Keratinocyte (primary cell): ENCODE data around the gene C1D.

Source experiments
- EZH2 ChIP-seq: IDR thresholded peaks from one replicate; pipeline ENCODE4 v1.6.1; 2012; ENCODE audit warnings: inconsistent platforms, mild to moderate bottlenecking, low read length, moderate library complexity
- TF ChIP-seq, protein P1 (sequence below), 3 experiments: IDR thresholded peaks in 1 of 3; conservative IDR thresholded peaks in 1 of 3; optimal IDR thresholded peaks in 1 of 3; 2 replicates in 2 of 3; 3 replicates in 1 of 3; pipeline versions ENCODE3 to v1.5.1; 2011; ENCODE audit warnings: low read length in 3 of 3, mild to moderate bottlenecking in 3 of 3, moderate library complexity in 2 of 3, control low read depth in 1 of 3, inconsistent platforms in 1 of 3; ENCODE audit not compliant: insufficient read depth in 2 of 3; ENCODE audit errors: extremely low read depth in 1 of 3

DNA sequence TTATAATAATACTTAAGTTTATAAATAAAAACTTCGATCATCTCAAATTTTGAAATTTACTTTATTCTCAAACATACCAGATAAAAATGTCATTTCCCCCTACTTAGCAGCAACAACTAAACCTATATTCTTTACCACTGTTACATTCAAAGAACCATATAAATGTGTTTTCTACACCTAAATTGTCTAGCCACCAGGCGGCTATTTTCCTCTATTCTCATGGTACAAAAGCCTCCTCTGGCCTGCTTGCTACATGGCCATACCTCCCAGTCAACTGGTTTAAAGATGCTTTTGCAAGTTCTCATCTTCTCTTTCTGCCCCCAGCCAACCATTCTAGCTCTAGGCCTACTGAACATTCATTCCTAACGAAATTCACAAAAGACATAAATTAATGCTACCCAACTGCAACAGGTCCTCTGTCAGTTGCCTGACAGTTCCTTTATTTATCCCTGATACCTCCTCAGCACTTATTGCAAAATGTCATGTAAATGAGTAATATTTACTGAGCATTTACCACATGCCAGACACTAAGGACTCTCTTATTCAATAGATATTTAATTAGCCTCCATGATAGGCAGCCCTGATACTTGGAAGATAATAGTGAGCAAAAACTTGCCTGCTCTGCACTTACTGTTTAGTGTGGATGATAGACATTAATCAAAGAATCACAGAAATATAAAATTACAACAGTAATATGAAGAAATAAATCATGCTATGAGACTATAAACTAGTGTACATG is 5.0 kb downstream of the C1D start:
- TF ChIP-seq, protein P1, sequence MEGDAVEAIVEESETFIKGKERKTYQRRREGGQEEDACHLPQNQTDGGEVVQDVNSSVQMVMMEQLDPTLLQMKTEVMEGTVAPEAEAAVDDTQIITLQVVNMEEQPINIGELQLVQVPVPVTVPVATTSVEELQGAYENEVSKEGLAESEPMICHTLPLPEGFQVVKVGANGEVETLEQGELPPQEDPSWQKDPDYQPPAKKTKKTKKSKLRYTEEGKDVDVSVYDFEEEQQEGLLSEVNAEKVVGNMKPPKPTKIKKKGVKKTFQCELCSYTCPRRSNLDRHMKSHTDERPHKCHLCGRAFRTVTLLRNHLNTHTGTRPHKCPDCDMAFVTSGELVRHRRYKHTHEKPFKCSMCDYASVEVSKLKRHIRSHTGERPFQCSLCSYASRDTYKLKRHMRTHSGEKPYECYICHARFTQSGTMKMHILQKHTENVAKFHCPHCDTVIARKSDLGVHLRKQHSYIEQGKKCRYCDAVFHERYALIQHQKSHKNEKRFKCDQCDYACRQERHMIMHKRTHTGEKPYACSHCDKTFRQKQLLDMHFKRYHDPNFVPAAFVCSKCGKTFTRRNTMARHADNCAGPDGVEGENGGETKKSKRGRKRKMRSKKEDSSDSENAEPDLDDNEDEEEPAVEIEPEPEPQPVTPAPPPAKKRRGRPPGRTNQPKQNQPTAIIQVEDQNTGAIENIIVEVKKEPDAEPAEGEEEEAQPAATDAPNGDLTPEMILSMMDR (optimal IDR thresholded peaks at IDR 0.05 in 1 of 3, IDR thresholded peaks at IDR 0.05 in 1 of 3, conservative IDR thresholded peaks at IDR 0.05 in 1 of 3; ENCODE audit: extremely low read depth in 1 of 3, insufficient read depth in 2 of 3, low read length in 3 of 3): no peak
- TF ChIP-seq EZH2: no peak
